Lung microvascular endothelial cell (primary cell): ENCODE data around the gene HECTD1. TPM values are rescaled to one million over a fixed set of nuclear protein-coding genes. Genes with fewer than 3 reads are reported as not detected.
A peak's percentile ranks its signal among the peaks of the same experiment; 100 is the strongest.
"Not testable (repeated sequence)": the region's sequence is repeated elsewhere in the genome, so short reads cannot be mapped to it uniquely, and the experiment has no call there.

ENCODE experiments used
- DNase-seq, 2 donors: peaks; one replicate each; pipeline versions ENCODE4 v3.0.0 to v3.0.0-alpha.2; 2010; ENCODE audit warnings: low read depth in 2 of 2
- total RNA-seq: library from RNA; depleted of rRNA; stranded (reverse); fragments of >200 nt; gene quantifications from 2 replicates; pipeline ENCODE4 v1.2.1, GENCODE V29; 2014

HECTD1 gene
- total RNA-seq, 1 donor from 2014 or later, result 301 TPM

DNA sequence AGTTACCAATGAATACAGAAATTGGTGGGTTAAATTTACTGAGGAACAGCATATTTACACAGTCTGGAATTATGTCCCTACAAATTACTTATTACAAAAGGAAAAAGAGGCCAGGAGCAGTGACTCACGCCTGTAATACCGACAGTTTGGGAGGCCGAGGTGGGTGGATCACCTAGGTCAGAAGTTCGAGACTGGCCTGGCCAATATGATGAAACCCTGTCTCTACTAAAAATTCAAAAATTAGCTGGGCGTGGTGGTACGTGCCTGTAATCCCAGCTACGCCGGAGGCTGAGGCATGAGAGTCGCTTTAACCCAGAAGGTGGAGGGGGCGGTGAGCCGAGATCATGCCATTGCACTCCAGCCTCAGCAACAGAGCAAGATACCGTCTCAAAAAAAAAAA, 52.6 kb downstream of the HECTD1 start:
- no peak for DNase-seq

DNA sequence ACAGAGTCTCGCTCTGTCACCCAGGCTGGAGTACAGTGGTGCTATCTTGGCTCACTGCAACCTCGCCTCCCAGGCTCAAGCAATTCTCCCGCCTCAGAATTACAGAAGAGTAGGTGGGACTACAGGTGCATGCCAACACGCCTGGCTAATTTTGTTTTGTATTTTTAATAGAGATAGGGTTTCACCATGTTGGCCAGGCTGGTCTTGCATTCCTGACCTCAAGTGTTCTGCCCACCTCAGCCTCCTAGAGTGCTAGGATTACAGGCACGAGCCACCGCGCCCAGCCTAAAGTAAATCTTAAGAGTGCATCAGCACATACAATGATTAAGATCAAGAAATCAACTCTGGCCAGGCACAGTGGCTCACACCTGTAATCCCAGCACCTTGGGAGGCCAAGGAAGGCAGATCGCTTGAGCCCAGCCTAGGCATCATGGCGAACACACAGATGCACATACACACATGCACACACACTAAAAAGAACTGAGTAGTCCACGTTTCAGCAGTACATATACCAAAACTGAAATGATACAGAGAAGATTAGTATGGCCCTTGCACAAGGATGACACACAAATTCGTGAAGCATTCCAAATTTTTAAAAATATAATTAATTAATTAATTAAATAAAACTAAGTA, 65.0 kb downstream of the HECTD1 start:
- no peak for DNase-seq

DNA sequence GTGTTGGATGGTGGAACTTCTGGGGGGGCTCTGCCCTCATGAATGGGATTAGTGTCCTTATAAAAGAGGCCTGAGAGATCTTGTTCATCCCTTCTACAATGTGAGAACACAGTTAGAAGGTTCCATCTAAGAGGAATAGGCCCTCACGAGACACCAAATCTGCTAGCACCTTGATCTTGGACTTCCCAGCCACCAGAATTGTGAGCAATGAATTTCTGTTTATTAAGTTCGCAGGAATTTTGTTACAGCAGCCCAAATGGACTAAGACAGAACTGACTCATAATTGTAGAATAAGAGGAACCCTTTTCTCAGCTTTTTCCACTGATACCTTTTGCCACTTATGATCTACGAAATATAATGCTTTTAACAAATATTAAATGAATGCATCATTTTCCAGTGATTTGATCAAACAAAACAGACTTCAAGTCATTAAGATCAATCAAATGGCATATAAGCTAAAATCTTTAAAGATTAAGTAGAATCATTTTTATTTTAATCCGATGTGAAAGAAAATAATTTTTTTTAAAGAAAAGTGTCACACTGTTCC, 68.2 kb downstream of the HECTD1 start:
- no peak for DNase-seq

DNA sequence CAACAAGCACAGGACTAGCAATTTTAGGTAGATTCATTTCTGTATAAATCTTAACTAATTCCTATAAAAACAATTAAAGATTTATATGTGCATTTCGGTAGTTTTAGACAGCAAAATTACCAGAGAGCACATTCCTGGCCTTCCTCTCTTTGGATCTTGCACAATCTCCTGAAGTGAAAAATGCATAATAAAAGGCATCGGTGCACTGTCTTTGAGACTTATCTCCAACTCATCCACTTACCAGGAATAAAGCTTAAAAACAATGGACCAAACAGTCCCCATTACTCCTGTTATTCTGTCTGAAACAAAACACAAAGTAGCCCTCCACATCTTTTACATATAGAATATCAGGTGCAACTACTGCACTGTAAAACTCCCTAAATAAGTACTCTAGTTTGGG, 69.3 kb downstream of the HECTD1 start:
- DNase-seq, result no peak

DNA sequence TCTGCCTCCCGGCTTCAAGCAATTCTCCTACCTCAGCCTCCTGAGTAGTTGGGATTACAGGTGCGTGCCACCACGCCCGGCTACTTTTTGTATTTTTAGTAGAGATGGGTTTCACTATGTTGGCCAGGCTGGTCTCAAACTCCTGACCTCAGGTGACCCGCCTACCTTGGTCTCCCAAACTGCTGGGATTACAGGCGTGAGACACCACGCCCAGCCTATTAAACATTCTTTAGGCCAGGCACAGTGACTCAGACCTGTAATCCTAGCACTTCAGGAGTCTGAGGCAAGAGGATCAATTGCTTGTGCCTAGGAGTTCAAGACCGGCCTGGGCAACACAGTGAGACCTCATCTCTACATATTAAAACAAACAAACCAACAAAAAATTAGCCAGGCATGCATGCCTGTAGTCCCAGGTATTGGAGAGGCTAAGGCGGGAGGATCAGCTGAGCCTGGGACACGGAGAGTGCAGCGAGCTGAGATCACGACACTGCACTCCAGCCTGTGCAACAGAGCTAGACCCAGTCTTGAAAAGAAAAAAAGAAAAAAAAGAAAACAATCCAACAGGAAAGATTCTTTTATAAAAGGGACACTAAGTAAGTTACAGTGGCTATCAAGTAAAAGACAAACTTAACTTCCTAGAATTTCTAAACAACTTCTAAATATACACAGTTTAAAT, 70.2 kb downstream of the HECTD1 start:
- no peak for DNase-seq

DNA sequence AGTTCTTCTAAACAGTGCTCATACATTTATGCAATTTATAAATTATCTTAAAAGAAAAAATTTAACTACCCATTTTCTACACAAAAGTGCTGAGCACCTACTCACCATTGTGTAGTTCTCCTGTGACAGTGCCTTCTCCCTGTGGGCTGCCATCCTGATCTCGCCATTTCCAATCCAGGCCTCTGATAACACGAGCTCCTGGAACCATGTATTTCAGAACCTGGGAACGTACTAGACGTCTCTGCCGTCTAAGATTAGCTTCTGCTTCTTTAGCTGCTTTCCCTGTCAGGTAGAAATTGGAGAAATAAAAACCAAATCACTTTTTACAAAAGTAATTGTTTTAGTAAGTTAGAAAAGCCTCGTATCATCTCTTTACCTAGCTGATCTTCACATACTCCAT, 74.5 kb downstream of the HECTD1 start:
- DNase-seq, result no peak

DNA sequence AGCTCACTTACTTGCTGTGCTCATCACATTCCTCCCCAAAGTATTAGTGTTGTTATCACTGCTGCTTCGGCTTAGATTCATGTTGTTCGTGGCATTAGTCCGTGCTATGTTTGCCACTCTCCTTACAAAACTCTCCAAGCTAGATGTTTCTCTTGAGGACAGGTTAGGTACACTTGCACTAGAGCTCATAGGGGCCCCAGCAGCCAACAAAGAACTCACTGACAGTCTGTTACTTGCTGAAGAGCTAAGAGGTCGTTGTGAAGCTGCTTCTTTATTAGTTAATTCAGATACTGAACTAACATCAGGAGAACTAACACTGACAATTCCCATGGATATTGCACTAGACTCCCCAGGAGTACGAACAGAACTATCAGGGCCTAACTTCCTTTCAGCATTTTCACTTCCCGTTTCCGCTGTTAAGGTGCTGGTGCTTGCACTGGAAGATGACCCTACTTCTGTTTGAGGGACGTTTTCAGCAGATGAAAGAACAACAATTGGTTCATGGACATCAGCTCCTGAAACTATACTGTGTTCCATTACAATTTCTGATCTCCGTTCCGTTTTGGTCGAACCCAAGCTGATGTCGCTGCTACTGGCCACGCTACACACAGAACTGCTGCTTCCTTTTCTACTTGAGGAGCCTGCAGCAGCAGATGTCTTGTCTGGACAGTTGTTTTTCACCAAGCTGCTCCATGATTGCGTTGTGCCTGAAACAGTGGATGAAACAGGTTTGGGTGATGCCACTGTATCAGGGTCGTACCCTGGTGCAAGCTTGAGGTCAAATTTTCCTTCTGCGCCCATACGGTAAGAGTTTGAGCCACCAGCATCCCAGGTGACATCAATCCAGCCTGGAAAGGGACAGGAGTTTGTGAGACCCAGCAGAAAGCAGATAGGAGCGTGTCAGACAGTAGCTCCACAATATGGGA, 78.7 kb downstream of the HECTD1 start:
- DNase-seq, result no peak

DNA sequence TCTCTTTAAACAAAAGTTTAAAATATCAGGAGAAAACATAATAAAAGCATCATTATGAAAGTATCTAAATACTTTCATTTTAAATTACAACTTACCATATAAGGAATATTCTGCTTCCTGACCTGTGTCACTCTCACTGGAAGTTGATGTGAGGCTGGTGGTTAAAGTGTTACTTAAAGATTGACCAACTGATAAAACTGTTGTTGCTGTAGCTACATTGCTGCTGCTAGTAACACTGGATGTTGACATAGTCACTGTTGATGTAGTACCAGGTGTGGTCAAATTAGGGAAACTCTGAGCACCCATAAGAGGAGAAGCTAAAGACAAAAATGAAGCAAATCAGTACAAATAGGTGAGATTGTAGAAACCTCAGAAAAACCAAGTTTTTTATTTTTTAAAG, 79.9 kb downstream of the HECTD1 start:
- DNase-seq, result peak in 1 of 2 donors; percentile 1

DNA sequence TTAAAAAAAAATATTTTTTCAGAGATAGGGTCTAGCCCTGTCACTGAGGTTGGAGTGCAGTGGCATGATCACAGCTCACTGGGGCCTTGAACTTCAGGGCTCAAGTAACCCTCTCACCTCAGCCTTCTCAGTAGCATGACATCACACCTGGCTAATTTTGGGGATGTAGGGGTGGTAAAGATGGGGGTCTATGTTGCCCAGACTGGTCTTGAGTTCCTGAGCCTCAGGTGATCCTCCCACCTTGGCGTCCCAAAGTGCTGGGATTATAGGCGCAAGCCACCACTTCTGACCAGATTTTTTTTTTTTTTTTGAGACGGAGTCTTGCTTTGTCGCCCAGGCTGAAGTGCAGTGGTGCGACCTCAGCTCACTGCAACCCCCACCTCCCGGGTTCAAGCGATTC, 80.9 kb downstream of the HECTD1 start:
- no peak for DNase-seq

DNA sequence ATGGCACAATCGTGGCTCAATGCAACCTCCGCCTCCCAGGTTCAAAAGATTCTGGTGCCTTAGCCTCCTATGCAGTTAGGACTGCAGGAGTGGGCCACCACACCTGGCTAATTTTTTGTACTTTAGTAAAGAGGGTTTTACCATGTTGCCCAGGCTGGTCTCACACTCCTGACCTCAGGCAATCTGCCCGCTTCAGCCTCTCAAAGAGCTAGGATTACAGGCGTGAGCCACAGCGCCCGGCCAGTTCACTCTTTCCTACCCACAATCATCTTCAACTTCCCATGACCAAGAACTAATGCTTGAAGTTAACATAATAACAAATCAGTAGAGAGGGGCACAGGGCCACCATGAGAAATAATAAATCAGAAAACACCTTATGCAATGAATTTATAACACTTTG, 82.4 kb downstream of the HECTD1 start:
- no peak for DNase-seq

DNA sequence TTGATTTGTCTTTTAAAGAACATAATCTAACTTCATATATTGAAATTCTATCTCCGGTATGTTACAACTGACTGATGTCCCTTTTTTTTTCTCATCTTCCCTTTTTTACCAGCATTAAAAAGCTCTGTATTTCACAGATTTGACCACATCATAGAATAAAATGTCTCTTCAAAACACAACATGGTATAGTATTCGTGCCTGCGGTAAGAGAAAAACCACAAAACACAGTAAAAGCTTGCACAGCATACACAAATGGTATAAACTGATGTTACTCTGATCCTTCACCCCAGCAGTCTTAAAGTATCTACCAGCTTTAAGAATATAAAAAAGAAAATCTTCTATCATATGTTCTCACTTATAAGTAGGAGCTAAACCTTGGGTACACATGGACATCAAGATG, 83.4 kb downstream of the HECTD1 start:
- no peak for DNase-seq

DNA sequence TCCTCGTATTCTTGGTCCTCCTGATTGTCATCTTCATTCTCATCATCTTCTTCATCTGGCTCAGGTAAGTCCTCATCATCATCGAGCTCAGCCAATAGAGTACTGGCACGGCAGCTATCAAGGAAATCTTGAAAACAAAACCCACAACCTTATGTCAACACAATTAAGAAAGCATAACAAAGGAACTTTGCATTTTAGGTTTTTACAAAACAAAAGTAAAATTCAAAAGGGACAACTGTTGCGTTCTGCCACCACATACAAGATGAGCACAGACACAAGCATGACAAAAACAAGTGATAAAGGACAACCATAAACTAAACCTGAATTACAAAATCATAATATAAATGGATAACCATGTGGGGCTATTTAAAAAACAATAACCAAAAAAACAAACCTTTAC, 84.7 kb downstream of the HECTD1 start:
- DNase-seq, result no peak

DNA sequence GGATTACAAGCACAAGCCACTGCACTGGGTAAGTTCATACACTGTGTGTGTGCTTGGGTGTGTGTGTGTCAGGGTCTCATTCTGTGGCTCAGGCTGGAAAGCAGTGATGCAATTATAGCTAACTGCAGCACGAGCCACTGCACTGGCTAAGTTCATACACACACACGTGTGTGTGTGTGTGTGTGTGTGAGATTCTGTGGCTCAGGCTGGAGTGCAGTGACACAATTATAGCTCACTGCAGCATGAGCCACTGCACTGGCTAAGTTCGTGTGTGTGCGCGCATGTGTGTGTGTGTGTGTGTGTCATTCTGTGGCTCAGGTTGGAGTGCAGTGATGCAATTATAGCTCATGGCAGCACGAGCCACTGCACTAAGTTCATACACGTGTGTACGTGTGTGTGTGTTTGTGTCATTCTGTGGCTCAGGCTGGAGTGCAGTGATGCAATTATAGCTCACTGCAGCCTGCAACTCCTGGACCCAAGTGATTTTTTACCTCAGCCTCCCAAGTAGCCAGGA, 85.4 kb downstream of the HECTD1 start:
- peak in 1 of 2 donors; percentile 5 for DNase-seq

DNA sequence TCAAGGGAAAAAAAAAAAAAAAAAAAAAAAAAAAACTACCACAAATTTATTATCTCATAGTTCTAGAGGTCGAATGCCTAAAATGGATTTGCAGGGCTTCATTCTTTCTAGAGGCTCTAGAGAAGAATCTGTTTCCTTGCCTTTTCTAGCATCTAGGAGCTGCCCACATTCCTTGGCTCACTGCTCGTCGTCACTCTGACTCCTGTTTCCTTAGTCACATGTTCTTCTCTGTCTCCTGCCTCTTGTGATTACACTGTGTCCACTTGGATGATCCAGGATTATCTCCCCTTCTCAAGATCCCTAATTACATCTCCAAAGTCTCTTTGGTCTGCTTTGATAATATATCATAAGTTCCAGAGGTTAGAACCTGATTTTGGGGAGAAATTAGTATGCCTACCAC, 88.7 kb downstream of the HECTD1 start:
- peak in 1 of 2 donors; percentile 2 for DNase-seq

DNA sequence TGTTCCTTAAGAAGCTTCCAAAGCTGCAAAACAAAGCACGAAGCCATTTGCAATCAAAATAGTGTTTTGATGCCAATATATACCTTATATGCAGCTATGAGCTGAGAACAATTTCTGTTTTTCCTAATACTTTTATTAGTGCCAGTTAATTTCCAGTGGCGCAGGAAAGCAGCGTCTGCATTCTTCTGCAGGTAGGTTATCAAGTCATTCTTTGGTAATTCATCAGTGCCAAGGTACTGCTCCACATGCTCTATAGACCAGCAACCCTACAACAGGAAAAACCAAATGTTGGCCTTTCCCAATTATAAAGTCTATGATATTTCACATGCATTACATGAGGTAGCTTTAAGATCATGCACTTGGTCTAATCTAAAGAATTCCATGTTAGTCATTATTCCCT, 93.8 kb downstream of the HECTD1 start:
- no peak for DNase-seq

DNA sequence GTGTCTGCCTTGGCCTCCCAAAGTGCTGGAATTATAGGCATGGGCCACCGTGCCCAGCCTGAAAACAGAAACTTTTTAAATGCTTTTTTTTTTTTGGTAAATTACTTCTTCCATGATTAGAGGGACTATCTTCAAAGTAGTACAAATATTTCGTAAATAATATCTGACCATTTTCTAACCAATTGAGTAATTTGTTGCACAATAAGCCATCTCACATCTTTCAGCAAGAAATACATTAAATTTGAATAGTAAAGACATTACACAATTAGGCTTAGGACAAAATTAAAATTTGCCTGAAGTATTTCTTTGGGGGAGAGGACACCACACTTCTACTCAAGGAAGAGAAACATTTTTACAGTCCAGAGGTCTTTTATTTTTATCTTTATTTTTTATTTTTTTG, 96.7 kb downstream of the HECTD1 start:
- DNase-seq, result no peak

DNA sequence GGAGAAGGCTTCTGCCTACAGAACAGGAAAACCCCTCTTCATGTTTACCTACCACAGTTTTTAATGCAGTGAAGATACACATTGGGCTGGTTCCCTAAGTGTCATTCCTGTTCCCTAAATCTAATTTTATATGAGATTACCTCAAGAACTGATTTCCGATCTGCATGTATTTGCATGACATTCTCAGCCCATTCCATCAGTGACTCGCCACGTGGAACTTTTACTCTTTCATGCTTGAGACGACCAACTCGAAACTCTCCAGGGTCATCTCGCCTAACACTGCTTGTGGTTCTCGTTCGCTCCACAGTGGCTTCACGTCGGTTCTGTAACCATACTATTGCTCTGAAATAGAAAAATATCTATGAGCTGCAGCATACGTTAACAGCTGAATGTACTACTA, 98.3 kb downstream of the HECTD1 start:
- no peak for DNase-seq

DNA sequence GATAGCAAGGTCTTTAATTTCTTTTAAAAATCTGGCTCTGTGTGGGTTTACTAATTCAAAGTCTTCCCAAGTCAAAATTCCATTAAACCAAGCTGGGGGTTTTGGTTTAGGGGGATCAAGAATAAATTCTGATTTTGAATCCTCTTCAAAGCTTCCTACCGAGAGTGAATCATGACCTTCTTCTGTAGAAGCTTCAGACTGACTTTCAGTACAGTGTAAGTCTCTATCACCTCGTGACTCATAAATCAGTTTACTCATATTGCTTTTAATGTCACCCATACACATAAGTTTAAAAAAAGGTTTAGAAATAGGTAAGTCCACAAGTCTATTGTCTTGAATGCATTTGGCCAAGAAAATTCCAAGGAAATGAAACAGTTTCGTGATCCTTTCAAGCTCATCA, 100.8 kb downstream of the HECTD1 start:
- no peak for DNase-seq

DNA sequence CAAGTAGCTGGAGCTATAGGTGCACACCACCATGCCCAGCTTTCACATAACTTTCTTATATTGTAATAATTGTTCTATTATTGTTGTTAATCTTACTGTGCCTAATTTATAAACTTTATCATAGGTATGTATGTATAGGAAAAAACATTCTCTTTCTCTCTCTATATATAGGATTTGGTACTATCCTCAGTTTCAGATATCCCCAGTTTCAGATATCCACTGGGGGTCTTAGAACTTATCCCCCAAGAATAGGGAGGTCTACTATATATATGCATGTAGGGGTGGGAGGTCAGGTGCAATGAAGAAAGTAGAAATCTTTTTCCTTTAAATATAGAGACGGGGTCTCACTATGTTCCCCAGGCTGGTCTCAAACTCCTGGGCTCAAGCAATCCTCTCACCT, 110.5 kb downstream of the HECTD1 start:
- DNase-seq, result no peak

DNA sequence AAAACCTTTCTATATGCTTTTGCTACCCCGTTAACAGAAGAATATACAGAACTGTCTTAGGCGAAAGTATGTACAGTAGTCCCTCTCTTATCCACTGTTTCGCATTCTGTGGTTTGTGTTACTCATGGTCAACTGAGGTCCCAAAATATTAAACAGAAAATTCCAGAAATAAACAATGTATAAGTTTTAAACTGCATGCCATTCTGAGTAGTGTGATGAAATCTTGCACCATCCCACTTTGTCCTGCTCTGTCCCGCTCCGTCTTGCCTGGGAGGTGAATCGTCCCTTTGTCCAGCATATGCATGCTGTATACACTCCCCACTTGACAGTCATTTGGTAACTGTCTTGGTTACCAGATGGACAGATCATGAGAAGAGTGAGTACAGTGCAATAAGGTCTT, 111.3 kb downstream of the HECTD1 start:
- DNase-seq, result no peak

DNA sequence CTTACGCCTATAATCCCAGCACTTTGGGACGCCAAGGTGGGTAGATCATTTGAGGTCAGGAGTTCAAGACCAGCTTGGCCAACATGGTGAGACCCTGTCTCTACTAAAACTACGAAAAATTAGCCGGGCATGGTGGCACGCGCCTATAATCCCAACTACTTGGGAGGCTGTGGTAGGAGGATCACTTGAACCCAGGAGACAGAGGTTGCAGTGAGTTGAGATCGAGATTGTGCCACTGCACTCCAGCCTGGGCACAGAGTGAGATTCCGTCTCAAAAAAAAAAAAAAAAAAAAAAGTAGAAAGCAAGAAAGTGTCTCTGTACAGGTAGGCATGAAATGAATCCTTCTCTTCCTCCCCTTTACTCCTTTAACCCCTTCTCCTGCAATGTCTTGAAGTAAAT, 111.8 kb downstream of the HECTD1 start:
- DNase-seq, result not testable (repeated sequence)
